GM03348 (cell line): Measurements from ENCODE around the gene TAF4.

Source experiments
- DNase-seq: peaks from one replicate; pipeline ENCODE4 v3.0.0; 2012; ENCODE audit warnings: low spot score

Gene TAF4

DNA sequence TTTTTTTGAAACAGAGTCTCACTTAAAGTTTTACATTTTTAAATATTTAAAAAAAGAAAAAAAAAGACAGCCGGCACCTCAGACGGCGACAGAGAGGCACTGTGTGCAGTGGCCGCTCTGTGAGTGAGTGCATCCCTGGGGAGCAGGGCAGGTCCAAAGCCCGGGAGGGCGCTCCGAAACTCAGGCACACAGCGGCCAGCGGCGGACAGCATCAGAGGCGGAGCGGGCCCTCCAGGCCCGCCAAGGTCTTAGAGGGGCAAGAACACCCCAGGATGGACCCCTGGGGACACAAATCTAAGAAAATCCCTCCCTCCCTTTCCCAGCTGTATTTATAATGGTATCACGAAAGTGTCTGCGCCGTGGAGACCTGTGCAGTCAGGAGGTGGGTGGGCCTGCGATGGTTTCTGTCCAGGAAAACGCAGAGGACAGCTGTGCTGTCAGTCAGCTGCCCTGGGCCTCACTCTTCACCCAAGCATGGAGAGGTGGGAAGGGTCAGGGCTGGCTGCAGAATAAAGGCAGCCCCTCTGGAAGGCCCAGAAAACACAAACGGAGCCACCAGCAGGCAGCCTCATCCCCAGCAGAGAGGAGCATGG lies 43.8 kb downstream of the TAF4 start:
- no peak for DNase-seq

DNA sequence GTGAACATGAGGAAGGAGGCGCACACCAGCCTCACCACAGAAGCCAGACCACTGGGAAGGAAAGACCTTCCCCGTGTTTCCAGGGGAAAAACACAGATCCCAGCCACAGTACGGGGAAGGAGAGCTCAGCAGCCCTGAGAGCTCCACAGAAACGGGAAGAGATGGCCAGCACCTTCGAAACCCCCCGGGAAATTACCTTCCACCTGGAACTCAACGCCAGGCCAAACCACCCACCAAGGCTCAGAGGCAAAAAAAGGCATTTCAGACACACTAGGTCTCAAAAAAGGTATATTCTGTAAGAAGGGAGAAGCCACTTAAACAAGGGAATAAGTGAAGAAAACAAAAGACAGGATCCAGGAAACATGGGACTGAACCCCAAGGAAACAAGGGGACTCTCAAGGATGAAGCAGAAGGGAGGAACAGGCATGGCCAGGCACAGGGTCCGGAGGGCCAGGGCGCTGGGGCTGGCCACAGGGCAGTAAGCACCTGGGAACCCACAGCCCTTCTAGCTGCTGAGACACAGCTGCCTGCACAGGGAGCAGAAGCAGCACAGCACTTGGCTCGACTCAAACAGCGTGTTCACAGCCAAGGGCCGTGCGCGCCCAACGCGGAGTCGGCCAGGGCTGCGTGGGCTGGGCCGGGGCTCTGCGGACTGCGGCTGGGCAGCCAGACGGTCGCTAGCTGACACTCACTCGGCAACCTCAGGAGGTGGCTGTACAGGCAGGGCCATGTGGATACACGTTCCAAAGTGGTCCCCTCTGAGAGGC lies 44.6 kb downstream of the TAF4 start:
- peak; percentile 55 for DNase-seq

GRCh38 chr20:62019881-62020492 lies 45.7 kb downstream of the TAF4 start:
- DNase-seq: no peak

- DNase-seq: no peak
Observed at GRCh38 chr20:62019144-62019805, 46.4 kb downstream of the TAF4 start.

DNA sequence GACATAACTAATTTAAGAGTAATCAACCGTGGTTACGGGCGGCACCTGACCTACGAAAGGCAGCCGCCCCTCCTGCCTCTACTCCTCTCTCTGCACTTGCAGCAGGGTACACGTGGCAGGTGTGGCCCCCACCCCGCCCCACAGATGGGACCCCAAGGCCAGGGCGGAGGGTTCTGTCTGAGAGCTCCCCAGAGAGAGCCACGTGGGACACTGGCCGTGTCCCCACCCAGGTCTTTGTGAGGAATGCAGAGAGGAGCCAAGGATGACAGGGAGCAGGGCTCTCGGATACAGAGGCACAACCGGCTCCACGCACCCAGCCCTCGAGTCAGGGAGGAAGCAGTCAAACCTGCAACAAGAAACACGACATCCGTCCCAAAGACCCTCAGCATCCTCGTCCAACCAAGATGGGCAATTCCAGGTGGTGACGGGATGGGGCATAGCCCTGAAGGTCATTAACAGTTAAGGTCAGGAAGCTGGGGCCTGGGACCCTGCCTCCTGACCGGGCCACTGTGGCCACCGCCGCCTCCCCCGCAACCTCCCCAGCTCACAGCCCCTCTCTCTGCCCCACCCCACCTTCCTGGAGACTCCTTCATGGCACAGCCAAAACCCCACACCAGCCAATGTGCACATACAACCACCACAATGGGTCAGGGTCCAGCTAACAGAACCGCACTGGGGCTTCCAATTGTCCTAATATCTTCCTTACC lies 47.1 kb downstream of the TAF4 start:
- DNase-seq: no peak

GRCh38 chr20:62015540-62016288 lies 50.0 kb downstream of the TAF4 start:
- no peak for DNase-seq

DNA sequence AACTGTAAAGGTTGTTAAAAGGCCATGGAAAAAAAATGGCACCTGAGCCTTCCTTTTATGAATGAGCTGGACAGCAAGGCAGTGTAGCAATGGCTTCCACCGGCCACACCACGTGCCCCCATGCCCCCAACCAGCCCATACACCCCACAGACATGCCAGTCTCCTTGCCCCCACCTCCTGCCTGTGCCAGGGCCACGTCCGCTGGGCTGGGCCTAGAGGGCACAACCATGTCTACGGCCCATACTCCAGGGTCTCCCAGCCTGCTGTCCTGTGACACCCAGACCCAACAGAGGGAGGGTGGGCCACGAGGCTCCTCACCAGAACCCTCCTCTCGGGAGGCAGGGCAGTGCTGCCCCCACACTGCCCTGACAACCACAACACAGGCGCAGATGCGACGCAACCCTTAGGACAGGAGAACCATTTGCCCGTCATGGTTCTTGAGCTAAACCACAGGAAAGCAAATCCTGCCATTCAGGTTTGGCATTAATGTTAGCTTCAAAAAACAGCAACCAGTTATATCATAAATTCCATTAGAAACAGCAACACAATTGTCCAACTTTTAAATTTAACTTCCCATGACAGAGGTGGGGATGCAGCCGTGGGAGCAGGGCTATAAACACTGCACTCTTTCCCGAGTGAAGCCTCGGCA lies 50.7 kb downstream of the TAF4 start:
- no peak for DNase-seq

DNA sequence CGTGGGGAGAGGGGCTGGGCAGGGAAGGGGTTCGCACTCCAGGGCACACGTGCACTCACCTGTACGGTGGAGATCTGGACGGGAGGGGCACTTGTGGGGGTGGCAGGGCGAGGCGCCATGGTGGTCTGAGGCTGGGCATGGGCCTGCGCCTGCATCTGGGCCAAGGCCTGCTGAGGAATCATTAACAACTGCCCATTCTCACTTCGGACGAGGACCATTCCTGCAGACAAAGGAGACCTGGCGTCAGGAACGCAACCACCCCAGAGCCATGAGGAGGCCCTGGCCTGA lies 51.2 kb downstream of the TAF4 start:
- DNase-seq: no peak

GRCh38 chr20:62012631-62013030 lies 53.0 kb downstream of the TAF4 start:
- DNase-seq: no peak

DNA sequence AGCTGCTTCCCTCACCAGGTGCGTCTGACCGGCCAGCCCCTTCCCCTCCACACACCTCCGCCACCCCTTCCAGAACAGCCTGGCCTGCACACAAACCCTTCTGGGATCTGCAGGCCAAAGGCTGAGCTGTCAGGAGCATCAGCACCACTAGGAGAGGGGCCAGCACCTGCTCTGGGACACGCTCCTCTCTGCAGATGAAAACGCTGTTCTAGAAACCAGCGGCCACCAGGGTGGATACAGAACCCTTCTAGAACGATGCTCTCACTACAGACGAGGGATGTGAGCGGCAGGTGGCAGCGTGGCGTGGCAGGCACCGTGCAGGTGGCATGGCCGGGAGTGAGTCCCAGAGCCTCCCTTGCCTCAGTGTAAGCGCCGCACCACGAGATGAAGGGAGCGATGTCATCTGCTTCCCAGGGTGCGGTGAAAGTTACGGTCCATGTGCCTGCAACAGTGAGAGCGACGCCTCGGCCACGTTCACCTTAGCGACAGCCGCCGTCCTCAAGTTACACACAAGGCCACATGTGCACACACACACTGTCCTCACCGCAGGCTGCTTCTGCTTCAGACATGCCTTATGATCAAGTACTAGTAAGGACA lies 53.6 kb downstream of the TAF4 start:
- no peak for DNase-seq

DNA sequence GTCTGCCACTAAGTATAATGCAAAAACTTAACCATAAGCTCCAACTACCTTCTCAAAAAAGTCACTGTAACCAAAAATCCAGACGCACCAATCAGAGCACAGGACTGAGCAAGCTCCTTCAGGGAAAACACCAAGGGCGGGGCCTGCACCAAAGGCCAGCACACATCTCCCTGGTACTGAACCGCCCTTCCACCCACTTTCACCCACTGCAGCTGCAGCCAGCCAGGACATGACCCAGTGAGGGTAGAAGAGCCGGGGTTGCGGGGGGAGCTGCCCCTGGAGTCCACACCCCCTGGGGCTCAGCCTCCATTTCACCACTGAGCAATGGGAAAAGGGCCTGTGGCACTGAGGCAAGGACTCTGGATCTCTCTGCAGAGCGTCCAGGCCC lies 54.3 kb downstream of the TAF4 start:
- DNase-seq: peak; percentile 28

GRCh38 chr20:62010551-62011402 lies 54.9 kb downstream of the TAF4 start:
- peak; percentile 91 for DNase-seq

GRCh38 chr20:62009869-62010445 lies 55.7 kb downstream of the TAF4 start:
- no peak for DNase-seq

- no peak for DNase-seq
Observed at GRCh38 chr20:62009322-62009721, 56.4 kb downstream of the TAF4 start.

DNA sequence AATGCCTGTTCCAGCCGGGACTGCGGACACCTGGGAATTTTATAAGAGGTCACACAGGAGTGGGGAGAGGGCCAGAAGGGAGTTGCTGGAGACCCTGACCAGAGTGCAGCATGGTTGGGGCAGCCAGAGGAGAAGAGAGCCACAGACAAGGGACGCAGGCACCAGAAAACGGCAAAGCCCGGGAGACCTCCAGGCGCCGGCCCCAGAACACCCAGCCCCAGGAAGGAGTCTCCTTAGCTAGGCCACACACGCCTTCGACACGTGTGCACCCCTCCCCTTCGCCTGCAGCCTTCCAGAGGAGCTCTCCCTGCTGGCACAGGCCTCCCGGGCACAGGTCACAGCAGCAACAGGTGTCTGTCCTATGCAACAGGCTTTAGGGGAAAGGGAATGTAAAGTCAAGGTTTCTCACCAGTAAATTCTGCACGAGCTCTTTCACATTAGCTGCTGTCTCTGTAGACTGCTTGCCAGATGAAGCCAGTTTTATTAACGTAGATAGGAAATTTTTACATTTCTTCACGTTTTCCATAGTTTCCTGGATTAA lies 57.0 kb downstream of the TAF4 start:
- no peak for DNase-seq

DNA sequence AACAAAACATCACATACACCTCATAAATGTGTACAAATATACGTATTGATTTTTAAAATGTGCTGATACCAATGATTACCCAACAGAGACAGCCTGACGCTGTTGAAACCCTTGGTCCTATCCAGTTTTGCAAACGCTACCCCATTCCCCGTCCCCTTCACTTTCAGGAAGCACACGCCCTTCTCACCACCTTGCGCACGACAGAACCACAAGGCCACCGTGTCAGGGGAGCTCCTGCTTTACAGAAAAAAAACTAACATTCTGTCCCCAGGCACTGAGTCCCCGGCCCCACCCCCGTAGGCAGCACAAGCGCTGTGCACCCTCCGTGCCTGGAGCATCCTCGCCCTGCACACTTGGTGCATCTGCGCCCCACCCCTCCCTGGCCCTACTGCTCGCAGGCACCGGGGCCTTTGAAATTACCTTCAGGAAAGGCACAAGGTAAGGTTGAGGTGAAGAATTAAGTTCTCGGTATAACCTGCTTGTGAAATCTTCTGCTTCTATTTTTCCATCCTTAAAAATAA lies 58.5 kb downstream of the TAF4 start:
- DNase-seq: no peak

DNA sequence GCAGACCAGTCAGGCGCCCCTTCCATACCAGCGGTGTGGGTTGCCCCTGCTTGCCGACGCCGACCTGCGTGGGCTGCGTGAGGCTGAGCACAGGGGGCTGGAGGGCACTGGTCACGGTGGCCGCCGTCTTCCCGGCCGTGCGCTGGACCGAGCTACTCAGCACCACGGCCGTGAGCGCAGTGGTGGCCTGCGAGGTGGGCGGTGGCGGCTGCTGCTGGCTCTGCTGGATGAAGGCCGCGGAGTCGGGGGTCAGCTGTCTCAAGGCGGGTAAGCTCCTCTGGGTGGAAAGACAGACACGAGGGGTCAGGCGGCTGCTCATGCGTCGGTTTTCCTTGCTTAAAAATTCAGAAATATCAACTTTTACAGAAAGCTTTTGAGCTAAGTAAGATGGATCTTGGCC lies 59.2 kb downstream of the TAF4 start:
- no peak for DNase-seq

DNA sequence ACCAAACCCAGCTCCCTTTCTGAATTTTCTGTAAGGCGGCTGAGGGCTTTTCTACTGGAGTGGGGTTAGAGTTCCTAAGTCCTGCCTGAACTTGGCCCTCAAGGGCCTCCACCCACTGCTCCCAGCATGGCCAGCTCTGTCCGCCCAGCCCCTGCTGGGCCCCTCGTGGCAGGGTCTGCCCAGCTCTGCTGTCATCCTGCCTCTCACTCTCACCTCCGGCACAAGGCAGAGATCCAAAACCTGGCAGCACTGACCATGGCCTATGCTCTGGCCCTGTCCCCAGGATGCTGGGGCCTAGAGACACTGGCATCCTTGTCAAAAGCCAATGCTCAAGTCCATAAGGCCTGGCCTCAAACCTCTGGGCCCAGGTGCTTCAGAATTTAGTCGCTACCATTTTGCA lies 61.1 kb downstream of the TAF4 start:
- no peak for DNase-seq
